HEK293 (cell line): ENCODE results near the gene LAIR2.

Experiments
- REPIN1 ChIP-seq: fragments of 450-650 bp; formaldehyde crosslinking; IDR thresholded peaks from 2 replicates; pipeline ENCODE4 v1.5.1; 2017; ENCODE audit warnings: missing biosample characterization, missing genetic modification characterization, low read depth
- ZNF239 ChIP-seq: fragments of 450-650 bp; formaldehyde crosslinking; IDR thresholded peaks from 2 replicates; pipeline ENCODE4 v1.5.1; 2016; ENCODE audit warnings: missing biosample characterization, missing genetic modification characterization
- TF ChIP-seq, protein P1 (sequence below): fragments of 450-650 bp; formaldehyde crosslinking; IDR thresholded peaks from 2 replicates; pipeline ENCODE4 v1.5.1; 2017; ENCODE audit warnings: missing biosample characterization, missing genetic modification characterization
- TF ChIP-seq, protein P2 (sequence below): fragments of 450-650 bp; formaldehyde crosslinking; IDR thresholded peaks from 2 replicates; pipeline ENCODE4 v1.5.1; 2016; ENCODE audit warnings: missing biosample characterization, missing genetic modification characterization

DNA sequence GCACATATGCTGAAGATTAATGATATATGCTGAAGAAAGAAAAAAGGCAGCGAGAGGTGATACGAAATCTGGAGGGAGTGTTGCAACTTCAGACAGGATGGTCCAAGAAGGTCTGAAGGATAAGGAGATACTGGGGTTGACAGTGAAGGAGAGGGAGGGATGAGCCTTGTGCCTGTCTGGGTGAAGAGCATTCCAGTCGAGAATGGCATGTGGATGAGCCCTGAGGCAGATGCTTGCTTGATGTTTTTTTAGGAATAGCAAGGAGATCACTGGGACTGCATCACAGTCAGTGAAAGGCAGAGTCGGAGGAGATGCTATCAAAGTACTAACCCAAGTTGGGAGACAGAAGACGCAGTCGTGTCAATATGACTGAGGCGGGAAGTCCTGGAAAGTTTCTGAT lies 13.3 kb upstream of the LAIR2 start:
- no peak for TF ChIP-seq ZNF239 (tag by site-specific recombination)
- TF ChIP-seq, protein P1, sequence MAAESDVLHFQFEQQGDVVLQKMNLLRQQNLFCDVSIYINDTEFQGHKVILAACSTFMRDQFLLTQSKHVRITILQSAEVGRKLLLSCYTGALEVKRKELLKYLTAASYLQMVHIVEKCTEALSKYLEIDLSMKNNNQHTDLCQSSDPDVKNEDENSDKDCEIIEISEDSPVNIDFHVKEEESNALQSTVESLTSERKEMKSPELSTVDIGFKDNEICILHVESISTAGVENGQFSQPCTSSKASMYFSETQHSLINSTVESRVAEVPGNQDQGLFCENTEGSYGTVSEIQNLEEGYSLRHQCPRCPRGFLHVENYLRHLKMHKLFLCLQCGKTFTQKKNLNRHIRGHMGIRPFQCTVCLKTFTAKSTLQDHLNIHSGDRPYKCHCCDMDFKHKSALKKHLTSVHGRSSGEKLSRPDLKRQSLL (tag by site-specific recombination): no peak
- TF ChIP-seq, protein P2, sequence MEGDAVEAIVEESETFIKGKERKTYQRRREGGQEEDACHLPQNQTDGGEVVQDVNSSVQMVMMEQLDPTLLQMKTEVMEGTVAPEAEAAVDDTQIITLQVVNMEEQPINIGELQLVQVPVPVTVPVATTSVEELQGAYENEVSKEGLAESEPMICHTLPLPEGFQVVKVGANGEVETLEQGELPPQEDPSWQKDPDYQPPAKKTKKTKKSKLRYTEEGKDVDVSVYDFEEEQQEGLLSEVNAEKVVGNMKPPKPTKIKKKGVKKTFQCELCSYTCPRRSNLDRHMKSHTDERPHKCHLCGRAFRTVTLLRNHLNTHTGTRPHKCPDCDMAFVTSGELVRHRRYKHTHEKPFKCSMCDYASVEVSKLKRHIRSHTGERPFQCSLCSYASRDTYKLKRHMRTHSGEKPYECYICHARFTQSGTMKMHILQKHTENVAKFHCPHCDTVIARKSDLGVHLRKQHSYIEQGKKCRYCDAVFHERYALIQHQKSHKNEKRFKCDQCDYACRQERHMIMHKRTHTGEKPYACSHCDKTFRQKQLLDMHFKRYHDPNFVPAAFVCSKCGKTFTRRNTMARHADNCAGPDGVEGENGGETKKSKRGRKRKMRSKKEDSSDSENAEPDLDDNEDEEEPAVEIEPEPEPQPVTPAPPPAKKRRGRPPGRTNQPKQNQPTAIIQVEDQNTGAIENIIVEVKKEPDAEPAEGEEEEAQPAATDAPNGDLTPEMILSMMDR: no peak
- TF ChIP-seq REPIN1 (tag by site-specific recombination): no peak
